ENCODE measurements around the gene ABHD14A.

The ABHD14A gene

GRCh38 chr3:51970606-51971300 lies 4.1 kb upstream of the ABHD14A start:
- no peak for DNase-seq (ENCODE audit: low spot score)
- H3K27ac ChIP-seq = peak overlapping the region; percentile 89
- CTCF ChIA-PET = no interaction called here
- TF ChIP-seq CTCF (conservative IDR thresholded peaks at IDR 0.05; ENCODE audit: low read depth) = no peak
- POLR2A ChIA-PET (ENCODE audit: low non-redundant PET) = no interaction called here

GRCh38 chr3:51971350-51971749 lies 3.5 kb upstream of the ABHD14A start:
- ChIA-PET CTCF (no interaction called here), POLR2A (ENCODE audit: low non-redundant PET) (no interaction called here)
- H3K27ac ChIP-seq = peak overlapping the region; percentile 89
- TF ChIP-seq CTCF (conservative IDR thresholded peaks at IDR 0.05; ENCODE audit: low read depth) = no peak
- DNase-seq (ENCODE audit: low spot score) = no peak

- TF ChIP-seq CTCF (conservative IDR thresholded peaks at IDR 0.05; ENCODE audit: low read depth) = peak; percentile 59; the same call in 1 of the 2 replicates
- no peak for DNase-seq (ENCODE audit: low spot score)
- POLR2A ChIA-PET (ENCODE audit: low non-redundant PET) = interaction anchor here (0.6 to 1.0 kb wide), 2 partner anchors 8 to 10 kb away, joined by 3 read pairs; partner anchors contain the start of gene ACY1
- CTCF ChIA-PET = interaction anchor here (0.7 to 1.2 kb wide), 3 partner anchors 29 to 41 kb away, joined by 3 to 6 read pairs (median 5); no protein-coding TSS in a partner anchor
- peak overlapping the region; percentile 91 for H3K27ac ChIP-seq
These were observed 444 bp upstream of the ABHD14A start for GRCh38 chr3:51974277-51974962.

GRCh38 chr3:51975852-51976549 lies 1.1 kb downstream of the ABHD14A start:
- CTCF ChIA-PET = no interaction called here
- DNase-seq (ENCODE audit: low spot score) = no peak
- POLR2A ChIA-PET (ENCODE audit: low non-redundant PET) = interaction anchor here (0.6 kb wide), 1 partner anchor 11 kb away, joined by 3 read pairs; no protein-coding TSS in a partner anchor
- H3K27ac ChIP-seq = peak overlapping the region; percentile 91
- no peak for TF ChIP-seq CTCF (conservative IDR thresholded peaks at IDR 0.05; ENCODE audit: low read depth)

- DNase-seq (ENCODE audit: low spot score) = no peak
- CTCF ChIA-PET = no interaction called here
- no peak for TF ChIP-seq CTCF (conservative IDR thresholded peaks at IDR 0.05; ENCODE audit: low read depth)
- POLR2A ChIA-PET (ENCODE audit: low non-redundant PET) = no interaction called here
- H3K27ac ChIP-seq = peak overlapping the region; percentile 91
These were observed 2.7 kb downstream of the ABHD14A start for GRCh38 chr3:51977446-51978142.

- CTCF ChIA-PET = no interaction called here
- no peak for DNase-seq (ENCODE audit: low spot score)
- H3K27ac ChIP-seq = peak overlapping the region; percentile 91
- TF ChIP-seq CTCF (conservative IDR thresholded peaks at IDR 0.05; ENCODE audit: low read depth) = no peak
- POLR2A ChIA-PET (ENCODE audit: low non-redundant PET) = no interaction called here
These were observed 3.3 kb downstream of the ABHD14A start for GRCh38 chr3:51978143-51978502.
